ENCODE measurements around the gene FAM43A.
A peak's percentile ranks its signal among the peaks of the same experiment; 100 is the strongest.

Gene FAM43A

GRCh38 chr3:194676471-194676870 lies 9.2 kb upstream of the FAM43A start:
- DNase-seq = no peak

GRCh38 chr3:194680888-194681615 lies 4.6 kb upstream of the FAM43A start:
- no peak for DNase-seq

GRCh38 chr3:194682189-194682693 lies 3.4 kb upstream of the FAM43A start:
- DNase-seq = no peak

- peak; percentile 41 to 49 for DNase-seq
Observed at GRCh38 chr3:194682694-194683310, 2.9 kb upstream of the FAM43A start.

DNA sequence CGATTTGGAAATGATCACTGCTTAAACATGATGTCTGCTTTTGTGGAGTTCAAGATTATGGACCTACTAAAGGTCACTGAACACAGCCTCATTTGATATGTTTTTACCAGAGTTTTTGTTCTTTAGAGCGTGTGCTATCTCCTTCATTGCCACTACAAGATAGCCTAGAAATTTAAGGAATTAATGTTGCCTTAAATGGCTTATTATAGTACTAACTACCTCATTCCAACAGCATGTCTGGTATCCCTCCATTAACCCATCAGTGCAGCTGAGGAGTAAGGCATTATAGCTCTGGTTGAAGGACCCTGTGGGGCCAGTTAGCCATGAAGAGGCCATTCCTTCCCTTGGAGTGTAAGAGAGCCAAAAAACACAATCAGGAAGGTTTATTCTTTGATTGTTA lies 2.3 kb upstream of the FAM43A start:
- DNase-seq = no peak

DNA sequence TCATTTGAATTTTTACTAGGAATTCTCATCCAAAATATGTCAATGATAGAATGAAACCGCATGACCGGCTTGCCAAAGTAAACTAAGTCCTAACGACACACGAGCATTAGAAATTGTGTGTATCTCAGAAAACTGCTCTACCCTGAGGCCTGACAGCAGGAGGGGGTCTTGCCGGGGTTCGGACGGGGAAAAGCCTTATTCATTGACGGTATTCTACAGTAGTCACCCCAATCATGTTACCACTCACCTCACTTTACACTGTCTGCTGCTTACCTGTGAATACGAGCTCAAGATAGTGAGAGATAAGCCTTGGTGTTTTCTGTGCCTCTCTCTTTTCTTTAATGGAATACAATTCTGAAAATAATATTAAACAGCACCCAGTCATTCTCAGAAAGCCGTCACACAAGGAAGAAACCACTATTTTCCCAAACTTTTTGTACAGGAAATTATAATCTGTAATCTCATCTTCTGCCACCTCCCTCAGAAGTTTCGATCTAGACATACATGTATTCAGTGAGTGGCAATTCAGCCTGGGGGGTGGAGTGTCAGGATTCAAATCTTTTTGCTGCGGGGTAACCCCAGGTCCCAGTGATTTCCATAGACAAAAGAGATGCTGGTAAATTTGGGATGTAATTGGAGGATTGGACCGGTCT lies 492 bp upstream of the FAM43A start:
- DNase-seq = no peak

DNA sequence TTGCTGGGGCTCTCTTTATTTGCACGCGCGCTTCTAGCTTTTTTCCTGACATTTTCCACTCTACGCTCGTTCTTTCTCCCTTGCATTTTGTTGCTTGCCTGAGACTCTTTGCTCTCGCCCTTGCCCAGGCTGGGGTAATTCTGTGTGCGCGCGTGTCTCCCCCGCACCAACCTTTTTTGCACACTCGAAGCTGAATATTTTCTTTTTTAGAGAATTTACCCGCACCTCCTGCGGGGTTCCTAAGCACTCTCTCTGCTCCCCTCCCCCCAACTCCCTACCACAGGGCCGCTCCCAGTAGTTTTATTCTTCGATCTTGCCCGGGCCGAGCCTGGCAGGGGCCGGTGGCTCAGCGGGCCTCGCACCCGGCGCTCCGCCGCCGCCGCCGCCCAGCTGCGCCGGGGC lies 732 bp downstream of the FAM43A start:
- DNase-seq = no peak

DNA sequence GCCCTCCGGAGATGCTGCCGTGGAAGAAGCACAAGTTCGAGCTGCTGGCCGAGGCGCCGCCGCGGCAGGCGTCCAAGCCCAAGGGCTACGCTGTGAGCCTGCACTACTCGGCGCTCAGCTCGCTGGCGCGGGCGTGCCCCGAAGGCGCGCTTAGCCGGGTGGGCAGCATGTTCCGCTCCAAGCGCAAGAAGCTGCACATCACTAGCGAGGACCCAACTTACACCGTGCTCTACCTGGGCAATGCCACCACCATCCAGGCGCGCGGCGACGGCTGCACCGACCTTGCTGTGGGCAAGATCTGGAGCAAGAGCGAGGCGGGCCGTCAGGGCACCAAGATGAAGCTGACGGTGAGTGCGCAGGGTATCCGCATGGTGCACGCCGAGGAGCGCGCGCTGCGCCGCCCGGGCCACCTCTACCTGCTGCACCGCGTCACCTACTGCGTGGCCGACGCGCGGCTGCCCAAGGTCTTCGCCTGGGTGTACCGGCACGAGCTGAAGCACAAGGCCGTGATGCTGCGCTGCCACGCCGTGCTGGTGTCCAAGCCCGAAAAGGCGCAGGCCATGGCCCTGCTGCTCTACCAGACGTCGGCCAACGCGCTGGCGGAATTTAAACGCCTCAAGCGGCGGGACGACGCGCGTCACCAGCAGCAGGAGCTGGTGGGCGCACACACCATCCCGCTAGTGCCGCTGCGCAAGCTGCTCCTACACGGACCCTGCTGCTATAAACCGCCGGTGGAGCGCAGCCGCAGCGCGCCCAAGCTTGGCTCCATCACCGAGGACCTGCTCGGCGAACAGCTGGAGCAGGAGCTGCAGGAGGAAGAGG lies 1.3 kb downstream of the FAM43A start:
- no peak for DNase-seq

GRCh38 chr3:194687638-194688199 lies 2.0 kb downstream of the FAM43A start:
- DNase-seq = peak; percentile 60 to 68

DNA sequence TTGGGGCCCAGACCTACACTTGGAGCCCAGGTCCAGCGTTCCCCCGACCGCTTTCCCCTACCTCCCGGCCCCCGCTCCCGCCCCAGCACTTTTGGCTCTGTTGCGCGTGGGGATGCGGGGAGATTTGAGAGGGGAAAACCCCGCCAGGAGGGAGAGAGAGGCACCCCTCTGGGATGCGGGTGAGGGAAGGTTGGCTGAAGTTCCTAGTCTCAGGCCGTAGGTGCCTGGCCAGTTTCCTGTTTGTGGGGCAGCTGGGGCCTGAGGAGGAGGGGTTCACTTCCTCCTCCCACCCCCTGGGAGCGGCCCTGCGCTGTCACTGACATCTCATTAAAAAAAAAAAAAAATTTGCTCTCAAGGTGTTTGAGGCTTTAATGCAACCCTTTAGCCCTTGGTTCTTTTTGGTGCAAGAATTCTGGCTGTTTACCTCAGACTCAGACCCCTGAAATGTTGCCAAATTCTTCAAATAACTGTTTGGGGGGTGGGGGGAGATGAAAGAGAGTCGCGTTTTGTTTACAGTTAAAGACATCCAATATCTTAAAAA lies 2.6 kb downstream of the FAM43A start:
- DNase-seq = no peak

- no peak for DNase-seq
Observed at GRCh38 chr3:194688946-194689345, 3.3 kb downstream of the FAM43A start.

DNA sequence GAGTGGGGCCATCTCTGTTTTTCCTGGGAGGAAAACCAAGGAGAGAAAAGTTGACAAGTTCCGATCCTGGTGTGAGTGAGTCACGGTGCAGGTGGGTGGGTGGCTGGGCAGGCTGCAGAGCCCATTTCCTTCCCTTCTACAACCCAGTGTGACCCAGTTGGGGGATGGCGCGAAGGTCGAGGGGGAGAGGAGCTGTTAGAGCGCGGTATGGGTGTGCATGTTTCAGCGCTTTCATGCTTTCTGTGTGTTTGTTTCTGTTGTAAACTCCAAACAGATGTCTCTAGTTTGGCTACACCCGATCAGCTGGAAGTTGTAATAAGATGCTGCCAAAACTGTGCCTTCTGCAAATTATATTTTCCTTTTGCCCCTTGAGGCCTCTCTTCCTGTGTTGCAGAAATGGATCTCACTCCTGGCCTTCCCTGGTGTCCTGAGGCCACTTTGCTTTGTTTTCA lies 3.8 kb downstream of the FAM43A start:
- no peak for DNase-seq

GRCh38 chr3:194690501-194691372 lies 5.1 kb downstream of the FAM43A start:
- DNase-seq = no peak

DNA sequence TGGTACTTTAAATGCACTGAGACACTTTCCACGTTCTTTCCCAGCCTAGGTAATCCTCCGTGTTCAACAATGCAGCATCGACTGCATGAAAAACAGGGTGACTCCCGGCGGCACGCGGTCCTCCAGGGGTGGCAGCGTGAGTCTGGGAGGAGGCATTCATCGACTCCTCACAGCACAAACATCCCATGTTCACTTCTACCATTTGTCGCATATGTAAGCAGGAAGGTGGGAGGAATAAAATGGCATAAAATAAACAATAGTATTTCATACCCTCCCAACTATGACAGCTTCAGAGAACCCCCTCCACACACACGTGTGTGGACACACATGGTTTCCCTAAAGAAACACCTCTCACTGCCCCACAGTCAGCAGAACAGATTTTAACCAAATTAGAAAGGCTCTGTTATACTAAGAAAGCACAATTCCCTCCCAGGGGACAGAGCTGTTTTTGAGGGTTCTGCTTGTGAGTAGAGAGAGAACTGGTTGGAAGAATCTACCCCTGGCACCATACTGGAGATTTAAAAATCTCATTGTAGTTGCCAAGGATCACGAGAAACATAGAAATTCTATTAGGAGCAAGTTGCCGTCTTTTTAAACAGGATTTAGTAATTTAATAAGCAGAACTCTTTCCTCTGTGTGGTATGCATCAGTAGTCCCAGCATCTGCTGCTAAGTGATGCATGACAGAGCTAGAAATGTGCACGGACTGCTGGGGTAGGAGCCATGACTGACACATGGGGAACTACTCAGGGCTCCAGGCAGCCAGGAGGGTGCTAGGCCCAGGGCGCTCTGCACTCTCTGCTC lies 6.0 kb downstream of the FAM43A start:
- DNase-seq = no peak

DNA sequence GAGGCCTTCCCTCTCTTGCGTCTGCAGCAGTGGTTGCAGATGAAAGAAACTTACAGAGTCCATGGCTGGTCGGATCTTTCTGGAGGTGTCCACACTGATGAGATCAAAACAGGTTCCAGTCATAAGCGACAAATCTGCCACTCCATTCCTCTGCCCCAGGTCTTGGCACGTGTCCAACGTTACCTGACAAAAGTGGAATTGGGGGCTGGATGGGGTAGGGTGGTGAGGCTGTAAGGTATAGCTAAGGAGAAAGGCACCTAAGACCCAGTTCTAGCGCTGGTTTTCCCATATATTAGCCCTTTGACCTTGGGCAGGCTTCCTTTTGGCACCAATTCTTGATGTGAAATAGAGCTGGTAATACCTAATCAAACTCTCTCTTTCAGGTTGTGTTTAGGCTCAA lies 11.0 kb downstream of the FAM43A start:
- no peak for DNase-seq

DNA sequence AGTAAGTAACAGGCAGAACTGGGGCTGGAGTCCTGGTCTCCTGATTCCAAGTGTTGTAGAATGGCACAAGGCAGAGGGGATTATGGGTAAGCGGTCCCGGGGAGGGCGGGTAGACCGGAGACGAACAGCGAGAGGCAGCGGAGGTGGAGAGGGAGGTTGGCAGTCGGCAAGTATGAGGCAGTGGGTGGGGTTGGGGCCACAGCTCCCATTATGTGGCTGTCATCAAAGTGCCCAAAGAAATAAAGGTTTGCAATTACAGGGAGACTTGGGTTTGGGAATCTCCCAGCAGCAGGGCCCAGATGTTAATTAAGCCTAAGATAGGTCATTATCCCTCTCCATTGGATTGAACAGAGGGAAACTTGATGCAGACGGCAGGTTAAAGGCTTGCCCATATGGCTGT lies 16.9 kb downstream of the FAM43A start:
- no peak for DNase-seq

DNA sequence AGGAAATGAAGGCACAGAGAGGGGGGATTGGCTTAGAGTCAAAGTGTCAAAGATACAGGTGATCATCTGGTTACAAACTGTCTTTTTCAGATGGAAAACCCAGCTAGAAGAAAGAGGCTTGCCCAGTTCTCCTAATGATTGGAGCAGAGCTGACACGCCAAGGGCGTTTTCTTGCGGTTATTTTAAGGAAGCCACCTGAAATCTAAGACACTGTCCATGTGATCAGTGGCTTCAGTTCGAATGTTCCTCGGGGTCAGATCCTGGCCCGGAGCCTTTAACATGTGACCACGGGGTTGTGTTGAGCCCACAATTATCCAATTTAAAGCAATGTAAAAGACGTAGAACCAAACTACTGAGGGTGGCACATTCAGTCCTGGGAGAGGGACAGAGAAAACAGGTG lies 19.5 kb downstream of the FAM43A start:
- no peak for DNase-seq

DNA sequence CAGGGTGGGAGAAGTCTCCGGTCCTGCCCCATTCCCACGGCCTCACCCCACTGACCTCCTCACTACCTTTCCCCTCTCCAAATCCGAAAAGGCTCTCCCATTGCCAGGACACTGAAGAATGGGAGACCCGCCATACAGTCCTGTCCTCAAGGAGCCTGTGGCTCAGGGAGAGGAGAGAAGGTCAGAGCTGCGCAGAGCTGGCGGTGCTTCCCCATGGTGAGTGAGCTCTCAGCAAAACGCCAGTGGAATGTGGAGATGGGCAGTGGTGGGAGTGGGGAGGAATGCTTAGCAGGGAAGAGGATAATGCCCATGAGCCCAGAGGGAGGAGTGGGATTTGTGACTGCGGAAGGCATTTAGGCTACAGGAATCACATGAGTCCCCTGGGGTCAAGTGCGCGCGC lies 20.1 kb downstream of the FAM43A start:
- DNase-seq = no peak

DNA sequence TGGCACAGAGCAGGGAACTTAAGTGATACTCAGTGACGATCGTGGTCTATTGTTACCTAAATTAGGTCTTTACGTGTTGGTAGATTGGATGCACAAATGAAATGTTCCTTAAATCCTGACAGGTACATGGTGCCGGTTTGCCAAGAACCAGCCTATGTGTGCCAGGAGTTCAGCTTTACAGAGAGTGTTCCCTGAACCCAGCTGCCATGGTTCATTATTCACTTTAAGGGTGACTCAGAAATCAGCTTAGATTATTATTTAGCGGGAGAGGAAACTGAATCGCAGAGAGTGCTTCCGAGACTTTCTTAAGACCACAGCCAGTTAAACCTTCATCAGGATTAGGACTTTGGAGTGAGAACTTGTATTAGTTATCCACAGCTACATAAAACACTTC lies 21.5 kb downstream of the FAM43A start:
- DNase-seq = no peak

- DNase-seq = no peak
Observed at GRCh38 chr3:194711286-194711685, 25.6 kb downstream of the FAM43A start.

GRCh38 chr3:194711913-194712312 lies 26.2 kb downstream of the FAM43A start:
- DNase-seq = no peak
